Neural progenitor cell (in vitro differentiated cells): Measurements from ENCODE around the gene ANKRD53.

Experiments used
- CTCF ChIP-seq: fragments of 200-600 bp; sonication (generic); IDR thresholded peaks from 2 replicates; pipeline ENCODE4 v1.5.1; 2017; ENCODE audit warnings: antibody characterized with exemption, mild to moderate bottlenecking
- EZH2 ChIP-seq: fragments of 200-600 bp; sonication (generic); IDR thresholded peaks from 2 replicates; pipeline ENCODE4 v1.6.1; 2017; ENCODE audit warnings: antibody characterized with exemption, mild to moderate bottlenecking, moderate library complexity
- EZH2phosphoT487 ChIP-seq: fragments of 200-600 bp; sonication (generic); IDR thresholded peaks from 2 replicates; pipeline ENCODE4 v1.6.1; 2017; ENCODE audit warnings: antibody characterized with exemption

GRCh38 chr2:70942396-70943204 is 35.8 kb upstream of the ANKRD53 start:
- no peak for TF ChIP-seq CTCF
- no peak for TF ChIP-seq EZH2
- TF ChIP-seq EZH2phosphoT487, result no peak
